Measurements from ENCODE around the gene ZNF549.
A peak's percentile ranks its signal among the peaks of the same experiment; 100 is the strongest.
"Not testable (repeated sequence)": the region's sequence is repeated elsewhere in the genome, so short reads cannot be mapped to it uniquely, and the experiment has no call there.

Gene ZNF549

DNA sequence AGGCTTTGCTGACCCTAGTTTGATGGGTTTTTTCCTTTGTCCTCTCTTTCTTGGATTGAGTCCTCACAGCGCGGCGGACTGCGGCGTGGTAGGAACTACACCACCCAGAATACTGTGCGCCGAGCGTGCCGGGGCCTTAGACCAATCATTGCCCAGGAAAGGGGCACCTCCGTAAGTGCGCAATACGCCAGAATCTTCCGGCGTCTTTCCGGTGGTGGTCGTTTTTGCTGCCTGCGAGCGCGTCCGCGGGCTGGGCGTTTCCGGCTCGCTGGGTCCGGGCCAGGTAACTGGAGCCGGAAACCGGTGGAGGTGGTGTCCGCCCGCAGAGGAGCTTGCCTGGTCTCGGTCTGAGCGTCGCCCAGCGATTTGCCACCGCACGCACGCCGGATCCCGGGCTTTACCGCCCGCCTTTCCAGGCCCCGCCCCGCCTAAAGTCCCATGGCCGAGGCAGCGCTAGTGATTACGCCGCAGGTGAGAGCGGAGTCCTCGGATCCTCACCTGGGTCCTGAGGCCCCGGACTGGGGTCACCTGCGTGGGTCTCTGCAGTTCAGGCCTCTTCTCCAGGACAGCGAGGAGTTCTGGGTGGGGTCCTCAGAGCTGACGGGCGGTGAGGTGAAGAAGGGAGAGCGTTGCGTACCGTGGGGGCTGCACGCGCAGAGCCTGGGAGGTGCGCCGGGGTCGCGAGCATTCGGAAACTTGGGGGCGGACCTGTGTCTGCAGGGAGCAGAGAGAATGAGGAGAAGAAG is at the start of gene ZNF549:
ZNF549 (plus strand) TSS at position 221 of the 746 bp plus-strand sequence; CDS start at position 439, 218 bp downstream.
- peak; percentile 88 for DNase-seq (ENCODE audit: low read depth)
- TF ChIP-seq, protein P1, sequence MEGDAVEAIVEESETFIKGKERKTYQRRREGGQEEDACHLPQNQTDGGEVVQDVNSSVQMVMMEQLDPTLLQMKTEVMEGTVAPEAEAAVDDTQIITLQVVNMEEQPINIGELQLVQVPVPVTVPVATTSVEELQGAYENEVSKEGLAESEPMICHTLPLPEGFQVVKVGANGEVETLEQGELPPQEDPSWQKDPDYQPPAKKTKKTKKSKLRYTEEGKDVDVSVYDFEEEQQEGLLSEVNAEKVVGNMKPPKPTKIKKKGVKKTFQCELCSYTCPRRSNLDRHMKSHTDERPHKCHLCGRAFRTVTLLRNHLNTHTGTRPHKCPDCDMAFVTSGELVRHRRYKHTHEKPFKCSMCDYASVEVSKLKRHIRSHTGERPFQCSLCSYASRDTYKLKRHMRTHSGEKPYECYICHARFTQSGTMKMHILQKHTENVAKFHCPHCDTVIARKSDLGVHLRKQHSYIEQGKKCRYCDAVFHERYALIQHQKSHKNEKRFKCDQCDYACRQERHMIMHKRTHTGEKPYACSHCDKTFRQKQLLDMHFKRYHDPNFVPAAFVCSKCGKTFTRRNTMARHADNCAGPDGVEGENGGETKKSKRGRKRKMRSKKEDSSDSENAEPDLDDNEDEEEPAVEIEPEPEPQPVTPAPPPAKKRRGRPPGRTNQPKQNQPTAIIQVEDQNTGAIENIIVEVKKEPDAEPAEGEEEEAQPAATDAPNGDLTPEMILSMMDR (conservative IDR thresholded peaks at IDR 0.05; ENCODE audit: low read length), result no peak
- peak within 1 kb of the TSS; percentile 98 for H3K4me3 ChIP-seq (ENCODE audit: low read length)

DNA sequence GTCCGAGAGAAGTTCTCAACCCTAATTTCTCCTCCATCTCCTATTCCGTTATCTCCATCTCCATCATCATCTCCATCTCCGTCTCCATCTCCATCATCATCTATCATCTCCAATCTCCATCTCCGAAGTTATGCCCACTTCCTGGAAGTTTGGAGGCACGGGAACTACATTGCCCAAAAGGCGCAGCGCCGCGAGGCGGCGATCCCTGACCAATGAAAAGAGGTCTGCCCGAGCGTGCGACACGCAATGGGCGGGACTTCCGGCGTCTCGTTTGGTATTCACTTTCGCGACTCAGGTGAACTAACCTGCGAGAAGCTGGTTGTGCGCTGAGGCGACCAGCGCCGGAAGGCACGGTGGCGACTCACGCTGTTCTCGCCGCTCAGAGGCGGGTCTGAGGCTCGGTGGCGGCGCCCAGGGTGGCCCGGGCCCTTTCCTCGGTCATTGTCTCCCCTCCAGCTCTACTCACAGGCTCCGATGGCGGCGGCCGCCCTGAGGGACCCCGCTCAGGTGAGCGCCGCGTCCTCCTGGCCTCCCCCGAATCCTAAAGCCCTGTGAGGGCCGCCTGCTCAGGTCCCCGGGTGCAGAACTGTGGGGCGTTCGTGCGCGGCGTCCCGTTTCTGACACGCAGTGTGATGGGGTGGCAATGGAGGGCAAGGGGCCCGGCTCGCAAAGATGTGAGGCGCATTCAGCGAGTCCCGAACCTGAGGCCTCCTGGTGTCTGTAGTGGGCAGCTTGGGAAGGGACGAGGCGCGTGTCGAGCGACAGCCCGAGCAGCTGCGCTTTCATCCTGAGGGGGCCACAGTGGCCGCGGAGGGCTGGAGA is 39.5 kb upstream of the ZNF549 start, which contains the start of gene ZNF419:
ZNF419 (plus strand) TSS at position 274 of the 822 bp plus-strand sequence; CDS start at position 475, 201 bp downstream.
- DNase-seq (ENCODE audit: low read depth), result peak; percentile 81
- H3K4me3 ChIP-seq (ENCODE audit: low read length), result peak within 1 kb of the TSS; percentile 92
- TF ChIP-seq, protein P1 (conservative IDR thresholded peaks at IDR 0.05; ENCODE audit: low read length), result peak; percentile 14; the same call in 1 of the 2 replicates

DNA sequence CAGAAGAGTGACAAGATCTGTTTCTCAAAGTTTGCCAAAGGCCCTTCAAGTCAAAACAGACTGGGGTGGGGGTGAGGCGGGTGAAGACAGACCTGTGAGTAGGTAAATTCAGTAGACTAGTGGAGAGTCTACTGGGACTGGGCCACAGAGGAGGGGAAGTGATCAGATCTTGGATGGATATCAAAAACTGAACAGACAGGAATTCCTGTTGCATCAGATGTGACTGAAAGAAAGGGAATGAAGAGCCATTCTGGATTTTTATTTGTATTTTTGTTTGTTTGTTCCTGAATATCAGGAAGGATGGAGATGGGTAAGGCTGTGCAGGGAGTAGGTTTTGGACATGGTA is 38.9 kb upstream of the ZNF549 start:
- DNase-seq (ENCODE audit: low read depth), result peak; percentile 49
- H3K4me3 ChIP-seq (ENCODE audit: low read length), result peak overlapping the region; percentile 62

DNA sequence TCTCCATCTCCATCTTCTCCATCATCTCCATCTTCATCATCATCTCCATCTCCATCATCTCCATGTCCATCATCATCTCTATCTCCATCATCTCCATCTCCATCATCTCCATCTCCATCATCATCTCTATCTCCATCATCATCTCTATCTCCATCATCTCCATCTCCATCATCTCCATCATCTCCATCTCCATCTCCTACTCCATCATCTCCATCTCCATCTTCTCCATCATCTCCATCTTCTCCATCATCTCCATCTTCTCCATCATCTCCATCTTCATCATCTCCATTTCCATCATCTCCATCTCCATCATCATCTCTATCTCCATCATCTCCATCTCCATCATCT is 27.9 kb upstream of the ZNF549 start:
- not testable (repeated sequence) for DNase-seq (ENCODE audit: low read depth); H3K4me3 ChIP-seq (ENCODE audit: low read length)

DNA sequence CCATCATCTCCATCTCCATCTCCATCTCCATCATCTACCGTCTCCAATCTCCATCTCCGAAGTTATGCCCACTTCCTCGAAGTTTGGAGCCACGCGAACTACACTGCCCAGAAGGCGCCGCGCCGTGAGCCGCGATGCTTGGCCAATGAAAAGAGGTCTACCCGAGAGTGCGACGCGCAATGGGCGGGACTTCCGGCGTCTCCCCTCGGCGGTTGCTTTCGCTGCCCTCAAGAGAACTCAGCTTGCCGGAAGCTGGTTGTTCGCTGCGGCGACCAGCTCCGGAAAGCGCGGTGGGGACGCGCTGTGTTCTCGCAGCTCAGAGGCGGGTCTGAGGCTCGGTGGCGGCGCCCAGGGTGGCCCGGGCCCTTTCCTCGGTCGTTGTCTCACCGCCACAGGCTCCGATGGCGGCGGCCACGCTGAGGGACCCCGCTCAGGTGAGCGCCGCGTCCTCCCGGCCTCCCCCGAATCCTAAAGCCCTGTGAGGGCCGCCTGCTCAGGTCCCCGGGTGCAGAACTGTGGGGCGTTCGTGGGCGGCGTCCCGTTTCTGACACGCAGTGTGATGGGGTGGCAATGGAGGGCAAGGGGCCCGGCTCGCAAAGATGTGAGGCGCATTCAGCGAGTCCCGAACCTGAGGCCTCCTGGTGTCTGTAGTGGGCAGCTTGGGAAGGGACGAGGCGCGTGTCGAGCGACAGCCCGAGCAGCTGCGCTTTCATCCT is 27.3 kb upstream of the ZNF549 start, which contains the start of gene ZNF773:
ZNF773 (plus strand) TSS at position 259 of the 716 bp plus-strand sequence; CDS start at position 402, 143 bp downstream.
- peak within 1 kb of the TSS; percentile 73 for H3K4me3 ChIP-seq (ENCODE audit: low read length)

DNA sequence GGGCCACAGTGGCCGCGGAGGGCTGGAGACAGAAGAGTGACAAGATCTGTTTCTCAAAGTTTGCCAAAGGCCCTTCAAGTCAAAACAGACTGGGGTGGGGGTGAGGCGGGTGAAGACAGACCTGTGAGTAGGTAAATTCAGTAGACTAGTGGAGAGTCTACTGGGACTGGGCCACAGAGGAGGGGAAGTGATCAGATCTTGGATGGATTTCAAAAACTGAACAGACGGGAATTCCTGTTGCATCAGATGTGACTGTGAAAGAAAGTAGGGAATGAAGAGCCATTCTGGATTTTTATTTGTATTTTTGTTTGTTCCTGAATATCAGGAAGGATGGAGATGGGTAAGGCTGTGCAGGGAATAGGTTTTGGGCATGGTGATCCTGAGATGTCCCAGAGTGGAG is 26.8 kb upstream of the ZNF549 start:
- peak overlapping the region; percentile 71 for H3K4me3 ChIP-seq (ENCODE audit: low read length)
- peak; percentile 69 for DNase-seq (ENCODE audit: low read depth)

More for the DNA sequence above, 27.3 kb upstream of the ZNF549 start, which contains the start of gene ZNF773:
- DNase-seq (ENCODE audit: low read depth), result peak; percentile 94

DNA sequence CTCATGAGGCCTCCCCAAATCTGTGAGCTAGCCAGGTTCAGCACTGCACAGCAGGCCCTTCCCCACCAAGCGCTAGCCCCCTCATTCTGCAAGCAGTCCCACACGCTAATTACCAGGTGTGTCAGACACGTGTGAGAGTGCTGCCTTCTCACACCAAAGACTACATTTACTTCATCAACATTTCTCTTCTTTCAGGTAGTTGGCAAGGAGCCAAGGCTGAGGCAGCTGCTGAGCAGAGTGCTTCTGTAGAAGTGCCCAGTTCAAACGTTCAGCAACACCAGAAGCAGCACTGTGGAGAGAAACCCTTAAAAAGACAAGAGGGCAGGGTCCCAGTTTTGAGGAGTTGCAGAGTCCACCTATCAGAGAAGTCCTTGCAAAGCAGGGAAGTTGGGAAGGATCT is 21.0 kb upstream of the ZNF549 start:
- no peak overlapping the region for H3K4me3 ChIP-seq (ENCODE audit: low read length)
- TF ChIP-seq, protein P1 (conservative IDR thresholded peaks at IDR 0.05; ENCODE audit: low read length), result no peak

DNA sequence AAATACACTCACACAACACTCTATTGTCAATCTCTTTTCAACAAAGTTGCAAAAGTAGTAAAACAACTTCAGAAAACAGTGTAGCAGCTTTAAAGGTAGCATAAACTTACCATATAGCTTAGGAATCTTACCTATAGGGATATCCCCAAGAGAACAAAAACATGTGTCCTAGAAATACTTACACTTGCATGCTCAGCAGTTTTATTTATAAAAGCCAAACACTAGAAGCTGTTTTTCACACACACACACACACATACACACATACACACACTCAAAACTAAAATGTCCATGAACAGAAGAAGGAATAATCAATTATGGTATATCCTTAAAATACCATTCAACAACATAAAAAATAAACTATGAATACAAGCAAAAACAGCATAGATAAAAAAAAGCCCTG is 15.7 kb upstream of the ZNF549 start:
- TF ChIP-seq, protein P1 (conservative IDR thresholded peaks at IDR 0.05; ENCODE audit: low read length), result no peak
- no peak overlapping the region for H3K4me3 ChIP-seq (ENCODE audit: low read length)
- DNase-seq (ENCODE audit: low read depth), result no peak

More for the DNA sequence above, 21.0 kb upstream of the ZNF549 start:
- DNase-seq (ENCODE audit: low read depth), result no peak

Measured in AG10803 (cell line).